DMS153 treated with DMSO at 0.1 percent for 48 hours (cell line): ENCODE results near the gene OSBPL8.

Experiments
- DNase-seq: peaks from one replicate; lab custom pipeline; 2025; ENCODE audit not compliant: unreplicated experiment; lab: John Stamatoyannopoulos, UW

The OSBPL8 gene

DNA sequence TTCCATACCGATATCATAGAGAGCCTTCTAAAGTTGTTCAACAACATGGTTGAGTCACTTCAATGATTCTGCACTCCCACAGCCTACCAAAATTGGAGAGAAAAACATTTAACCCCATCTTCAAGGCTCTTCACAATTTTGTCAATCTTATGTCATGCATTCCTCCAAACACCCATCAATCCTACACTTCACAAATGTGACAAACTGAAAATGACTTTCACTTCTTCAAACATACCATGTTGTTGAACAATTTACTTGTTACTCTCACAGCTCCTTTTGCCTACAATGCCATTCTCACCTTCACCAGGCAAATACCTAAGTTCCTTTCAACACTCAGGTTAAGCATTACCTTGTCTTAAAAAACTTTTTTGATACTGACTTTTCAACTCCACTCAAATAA is 88.0 kb downstream of the OSBPL8 start:
- DNase-seq, result no peak

DNA sequence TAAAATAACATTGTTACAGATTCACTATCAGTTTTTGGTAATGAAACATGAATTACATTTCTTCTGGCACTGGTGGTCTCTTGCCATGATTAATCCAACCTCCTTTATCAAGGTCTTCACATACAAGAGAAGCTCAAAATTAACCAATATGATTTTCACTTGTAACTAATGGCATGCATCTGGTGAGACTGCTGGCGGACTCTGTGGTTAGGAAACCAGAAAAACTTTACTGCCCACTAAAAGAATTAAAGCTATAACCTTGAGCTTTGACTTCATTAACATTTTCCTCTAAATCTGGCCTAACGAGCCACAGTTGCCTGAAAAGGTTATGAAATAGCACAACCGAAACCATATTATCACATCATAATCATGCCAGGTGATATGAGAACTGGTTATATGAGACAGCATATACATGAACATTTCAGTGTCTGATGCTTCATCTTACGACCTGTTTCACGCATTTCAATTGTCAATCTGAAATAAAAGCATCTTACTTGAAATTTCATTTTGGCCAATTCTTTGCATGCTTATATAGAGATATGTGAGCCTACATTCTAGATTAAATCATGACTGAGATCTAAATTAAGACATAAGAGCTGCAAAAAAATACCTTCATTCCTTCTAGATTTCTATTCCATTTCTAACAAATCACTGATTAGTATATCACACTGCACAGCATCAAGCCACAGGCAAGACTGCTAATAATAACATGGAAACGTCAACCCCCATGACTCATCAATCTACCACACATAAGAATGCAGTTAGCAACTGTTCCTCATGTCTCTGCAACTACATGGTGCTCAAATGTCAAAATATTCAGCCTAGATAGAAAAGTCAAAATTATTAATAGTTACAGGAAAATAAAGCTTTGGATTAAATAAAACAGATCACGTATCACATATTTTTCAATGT is 89.3 kb downstream of the OSBPL8 start:
- no peak for DNase-seq

DNA sequence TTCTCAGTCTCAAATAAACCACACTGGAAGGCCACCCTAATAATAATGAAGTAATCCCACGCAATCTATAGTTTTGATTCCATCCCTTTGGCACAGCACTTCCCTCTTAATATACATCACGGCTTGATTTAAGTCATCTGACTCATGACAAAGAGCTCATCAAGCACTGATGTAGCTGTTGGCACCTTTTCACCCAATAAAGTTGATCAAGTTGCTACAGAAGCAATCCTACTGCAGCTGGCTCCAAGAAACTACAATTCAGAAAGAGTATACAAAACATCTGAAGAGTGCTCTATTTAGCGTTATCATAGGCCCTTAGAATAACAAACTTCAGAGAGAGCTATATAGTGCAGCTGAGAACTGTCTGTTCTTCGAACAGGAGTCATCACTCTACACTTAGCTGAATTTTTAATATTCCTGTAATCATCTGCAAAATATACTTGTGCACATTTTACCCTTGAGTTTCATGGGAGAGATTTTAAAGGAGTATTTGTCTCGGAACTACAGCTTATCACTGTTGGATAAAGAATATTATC is 94.9 kb downstream of the OSBPL8 start:
- DNase-seq, result no peak

DNA sequence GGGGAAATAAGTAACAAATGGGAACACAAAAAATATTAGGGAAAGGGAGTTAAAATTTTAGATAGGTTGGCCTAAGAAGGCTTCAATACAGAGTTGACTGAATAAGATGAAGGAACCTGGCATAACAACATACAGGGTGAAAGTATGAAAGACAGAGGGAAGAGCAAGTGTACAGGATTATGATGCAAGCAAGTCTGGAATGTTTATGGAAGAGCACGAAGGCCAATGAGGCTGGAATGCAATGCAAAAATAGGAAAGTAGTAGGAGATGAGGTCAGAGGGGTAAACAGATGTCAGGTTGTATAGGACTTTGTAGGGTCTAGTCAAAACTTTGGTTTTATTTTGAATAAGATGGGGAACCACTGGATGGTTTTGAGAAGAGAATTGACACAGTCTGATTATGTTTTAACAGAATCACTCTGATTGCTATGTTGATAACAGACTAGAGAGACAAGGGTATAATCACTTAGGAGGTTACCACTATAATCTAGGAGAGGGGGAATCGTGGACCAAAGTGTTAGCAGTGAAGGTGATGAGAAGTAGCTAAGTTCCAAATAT is 96.8 kb downstream of the OSBPL8 start:
- DNase-seq, result no peak

DNA sequence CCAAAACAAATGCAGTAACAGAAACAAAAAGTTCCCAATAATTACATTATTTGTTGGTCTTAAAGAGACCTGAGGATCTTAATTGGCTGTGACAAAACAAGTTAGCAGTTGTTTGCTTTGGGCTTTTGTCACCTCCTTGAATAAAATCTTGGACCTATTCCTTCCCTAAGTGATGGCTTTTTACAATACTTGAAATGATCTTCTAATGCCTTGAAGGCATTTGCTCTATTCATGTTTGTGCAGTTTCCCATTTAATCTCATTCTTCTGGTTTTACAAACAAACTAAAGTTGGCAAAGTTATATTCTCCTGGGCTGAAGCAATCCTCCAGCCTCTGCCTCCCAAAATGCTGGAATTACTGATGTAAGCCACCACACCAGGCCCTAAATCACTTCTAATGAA is 98.8 kb downstream of the OSBPL8 start:
- DNase-seq, result no peak

DNA sequence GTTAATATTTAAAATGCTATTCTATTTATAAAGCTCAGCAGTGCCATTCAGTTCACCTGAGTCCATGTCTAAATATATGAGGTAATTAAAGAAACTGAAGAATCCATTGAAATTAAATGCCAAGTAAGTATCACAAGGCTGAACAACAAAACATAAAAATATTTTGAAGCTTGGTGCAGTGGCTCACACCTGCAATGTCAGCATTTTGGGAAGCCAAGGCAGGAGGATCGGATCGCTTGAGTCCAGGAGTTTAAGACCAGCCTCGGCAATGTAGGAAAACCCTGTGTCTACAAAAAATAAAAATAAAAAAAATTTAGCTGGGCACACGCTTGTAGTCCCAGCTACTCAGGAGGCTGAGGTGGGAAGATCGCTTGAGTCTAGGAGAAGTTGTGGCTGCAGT is 101.8 kb downstream of the OSBPL8 start:
- no peak for DNase-seq

DNA sequence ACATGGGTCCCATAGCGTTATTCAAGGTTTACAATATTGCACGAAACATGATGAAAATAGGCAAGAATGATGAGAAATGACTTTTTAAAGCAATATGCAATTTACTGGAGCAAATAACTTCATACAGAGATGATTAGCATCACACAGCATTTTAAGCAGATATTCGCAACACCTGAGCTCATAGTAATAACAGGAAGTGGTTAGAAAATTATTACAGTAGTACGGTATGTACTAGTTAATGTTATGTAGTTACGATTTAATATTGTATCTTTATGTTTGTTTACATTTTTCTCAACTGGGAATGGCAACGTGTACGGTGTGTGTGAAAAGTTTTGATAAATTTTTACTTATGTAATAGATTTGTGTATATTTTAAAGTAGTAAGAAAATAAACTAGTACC is 102.6 kb downstream of the OSBPL8 start:
- DNase-seq, result no peak

DNA sequence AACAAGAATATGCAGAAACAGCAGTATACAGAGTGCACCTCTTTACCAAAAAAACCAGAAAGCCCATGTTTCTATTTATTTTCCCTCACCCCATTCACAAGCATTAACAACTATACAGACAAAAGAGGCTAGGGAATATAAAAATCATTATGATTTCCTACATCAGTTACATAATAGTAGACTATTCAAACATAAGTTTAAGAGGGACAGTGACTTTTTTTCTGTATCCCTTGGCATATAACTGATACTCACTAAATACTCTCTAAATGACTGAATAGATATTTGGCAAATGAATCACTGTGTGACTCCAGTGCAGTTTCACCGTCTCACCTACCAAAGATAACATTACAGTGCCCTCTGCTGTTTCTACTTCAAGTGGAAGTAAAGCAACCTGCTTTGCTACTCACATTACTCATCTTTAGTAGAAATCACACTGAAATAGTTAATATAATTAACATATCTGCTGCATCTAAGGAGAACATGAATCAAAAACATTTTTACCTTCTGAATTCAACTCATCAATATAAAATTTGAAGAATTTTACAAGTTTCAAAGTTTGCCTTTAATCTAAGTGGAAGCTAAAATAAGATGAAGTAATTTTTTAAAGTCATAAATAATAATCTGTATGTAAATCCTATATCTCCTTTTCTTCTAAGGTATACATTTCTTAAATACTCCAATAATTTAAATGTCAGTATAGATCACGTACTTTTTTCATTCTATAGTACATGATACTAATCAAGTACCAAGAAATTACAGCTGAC is 103.8 kb downstream of the OSBPL8 start:
- peak; percentile 16 for DNase-seq

DNA sequence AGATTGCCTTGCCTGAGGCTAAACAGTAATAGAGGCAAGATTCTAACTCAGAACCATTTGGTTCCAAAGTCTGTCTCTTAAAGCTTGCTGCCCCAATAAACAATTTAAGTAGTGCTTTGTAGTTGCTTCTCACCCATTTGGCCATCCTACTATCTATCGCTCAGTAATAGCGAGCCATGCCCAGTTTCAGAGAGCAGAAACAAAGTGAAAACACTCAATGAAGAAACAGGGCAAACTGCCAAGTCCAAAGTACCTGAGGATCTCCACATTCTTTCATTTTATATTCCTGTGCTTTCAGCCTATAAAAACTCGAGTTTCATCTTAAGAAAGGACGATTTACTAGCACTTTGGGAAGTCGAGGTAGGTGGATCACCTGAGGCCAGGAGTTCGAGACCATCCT is 108.0 kb downstream of the OSBPL8 start:
- no peak for DNase-seq

DNA sequence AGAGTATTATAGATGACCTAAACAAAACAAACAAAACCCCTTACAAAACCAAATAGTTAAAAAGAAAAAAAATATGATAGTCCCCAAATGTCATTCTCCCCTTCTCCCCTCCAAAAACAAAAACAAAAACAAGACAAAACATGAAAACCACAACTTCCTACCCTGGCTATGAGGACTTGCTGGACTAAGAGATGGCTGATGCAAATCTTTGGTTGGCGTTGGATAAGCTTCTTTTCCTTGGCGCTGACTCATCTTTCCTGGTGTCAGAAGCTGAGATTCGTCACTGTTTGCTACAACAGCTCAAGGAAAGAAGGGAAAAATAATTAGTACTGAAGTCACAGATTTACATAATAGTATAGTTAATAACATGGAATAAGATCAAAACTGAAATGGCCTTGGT is 108.9 kb downstream of the OSBPL8 start:
- no peak for DNase-seq

DNA sequence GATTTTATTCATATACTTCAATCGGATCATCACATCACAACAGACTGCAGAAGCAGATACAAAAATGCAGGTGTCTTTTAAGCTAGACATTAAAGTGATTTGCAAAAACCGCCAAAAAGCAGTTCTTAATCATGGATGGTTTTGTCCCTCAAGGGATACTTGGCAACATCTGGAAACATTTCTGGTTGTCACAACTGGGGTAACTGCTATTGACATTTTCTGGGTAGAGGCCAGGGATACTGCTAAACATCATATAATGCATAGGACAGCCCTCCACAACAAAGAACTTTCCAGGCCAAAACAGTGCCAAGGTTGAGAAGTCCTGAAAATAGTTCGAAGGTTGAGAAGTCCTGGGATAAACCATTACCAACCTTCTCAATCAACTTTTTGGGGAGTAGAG is 109.6 kb downstream of the OSBPL8 start:
- DNase-seq, result no peak

DNA sequence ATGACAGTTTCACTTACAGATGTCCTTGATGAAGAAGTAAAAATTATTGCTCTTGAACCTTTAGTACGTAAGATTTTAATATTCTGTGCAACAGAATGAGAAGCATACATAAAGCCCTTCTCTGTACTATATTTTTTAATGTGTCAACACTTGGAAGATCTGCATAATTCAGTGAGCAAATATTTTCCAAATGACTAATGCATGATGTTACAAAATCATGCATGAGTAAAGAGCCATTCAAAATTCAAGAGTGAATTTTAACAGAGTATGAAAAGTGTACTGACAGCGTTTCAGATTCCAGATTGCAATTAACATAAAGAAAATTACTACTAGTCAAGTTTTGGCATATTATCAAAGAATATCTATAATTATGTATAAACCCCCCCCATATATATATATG is 110.0 kb downstream of the OSBPL8 start:
- DNase-seq, result no peak

DNA sequence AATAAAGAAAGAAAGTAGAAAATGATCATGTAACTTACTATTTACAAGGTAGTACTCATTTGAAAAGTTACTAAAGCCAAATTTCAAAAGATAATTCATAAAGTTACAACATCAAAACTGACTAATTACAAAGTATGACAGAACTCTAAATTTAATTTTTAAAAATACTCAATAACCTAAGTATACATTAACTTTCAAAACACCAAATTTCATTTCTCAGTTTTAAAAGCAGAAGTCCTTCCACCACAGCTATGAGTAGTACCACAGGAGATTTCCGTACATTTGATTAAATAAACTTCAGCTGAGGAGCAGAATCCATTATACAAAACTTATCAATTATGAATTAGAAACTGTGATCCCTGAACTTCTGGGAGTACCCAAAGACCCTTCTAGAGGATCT is 110.6 kb downstream of the OSBPL8 start:
- DNase-seq, result no peak

DNA sequence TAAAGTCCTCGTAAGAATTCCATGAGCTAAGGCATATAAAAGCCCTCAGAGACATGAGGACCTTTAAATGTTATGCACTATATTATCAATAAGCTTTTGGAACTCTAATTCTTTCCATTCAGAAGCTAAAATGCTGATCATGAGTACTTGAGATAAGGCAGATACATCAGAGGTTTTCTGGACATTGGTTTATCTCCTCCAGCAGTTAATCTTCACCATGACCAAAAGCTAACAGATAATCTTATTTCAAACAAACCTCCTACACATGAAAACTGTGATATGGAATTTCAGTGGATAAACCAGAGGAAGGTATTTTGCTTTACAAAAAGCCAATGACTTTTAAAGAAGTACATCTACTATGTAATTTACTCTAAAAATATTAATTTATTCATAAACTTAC is 113.5 kb downstream of the OSBPL8 start:
- no peak for DNase-seq

DNA sequence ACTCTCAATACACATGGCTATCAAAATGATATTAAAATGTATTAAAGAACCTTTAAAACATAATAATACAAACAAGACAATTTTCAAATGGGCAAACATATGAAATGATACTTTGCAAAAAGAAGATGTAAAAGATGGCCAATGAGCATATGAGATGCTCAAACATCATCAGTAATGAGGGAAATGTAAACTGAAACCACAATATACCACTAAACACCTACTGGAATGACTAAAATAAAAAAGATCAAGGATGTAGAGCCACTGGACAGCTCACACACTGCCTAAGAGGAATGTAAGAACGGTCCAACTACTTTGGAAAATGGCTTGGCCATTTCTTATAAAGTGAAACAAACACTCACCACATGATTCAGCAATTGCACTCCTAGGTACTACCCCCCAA is 114.1 kb downstream of the OSBPL8 start:
- DNase-seq, result no peak

DNA sequence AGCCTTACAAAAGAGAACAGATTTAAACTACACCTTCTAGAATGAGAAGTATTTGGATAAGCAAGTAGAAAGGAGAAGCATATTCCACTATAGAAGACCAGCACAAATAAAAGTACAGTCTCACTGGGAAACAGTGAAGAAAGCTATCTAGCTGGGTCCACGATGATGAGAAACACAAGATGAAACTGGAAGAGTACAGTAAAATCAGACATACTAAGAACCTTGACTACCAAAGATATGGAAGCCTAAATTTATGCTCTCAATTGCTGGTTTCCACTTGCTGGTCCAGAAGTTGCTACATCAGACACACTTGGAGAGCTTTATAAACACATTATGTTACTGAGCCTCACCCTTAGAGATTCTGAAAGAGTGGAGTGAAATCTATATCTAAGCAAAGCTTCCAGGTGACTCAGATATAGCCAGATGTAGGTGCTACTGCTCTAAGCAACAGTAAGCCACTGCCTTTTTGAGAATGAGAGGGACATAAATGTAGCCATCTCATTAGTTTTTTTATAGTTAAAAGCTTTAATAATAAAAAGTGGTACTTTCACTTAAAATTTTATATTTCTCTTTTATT is 115.1 kb downstream of the OSBPL8 start:
- DNase-seq, result no peak

DNA sequence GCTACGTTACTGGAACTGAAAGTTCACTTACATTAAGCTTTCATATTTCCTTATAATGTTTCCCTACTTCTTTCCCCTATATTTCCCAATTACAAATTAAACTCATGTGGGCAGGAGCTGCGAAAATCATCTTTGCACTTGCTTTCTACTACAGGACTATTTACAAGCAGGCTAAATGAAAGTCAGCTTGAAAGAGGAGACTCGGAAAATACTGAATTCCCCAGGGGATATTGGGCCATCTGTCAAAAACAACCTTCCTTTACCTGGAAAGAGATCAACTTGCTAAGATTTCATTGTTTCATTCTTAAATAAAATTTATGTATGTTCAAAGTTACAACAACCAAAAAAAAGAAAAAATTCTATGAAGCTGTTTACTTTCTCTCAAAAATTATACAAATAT is 118.6 kb downstream of the OSBPL8 start:
- no peak for DNase-seq

DNA sequence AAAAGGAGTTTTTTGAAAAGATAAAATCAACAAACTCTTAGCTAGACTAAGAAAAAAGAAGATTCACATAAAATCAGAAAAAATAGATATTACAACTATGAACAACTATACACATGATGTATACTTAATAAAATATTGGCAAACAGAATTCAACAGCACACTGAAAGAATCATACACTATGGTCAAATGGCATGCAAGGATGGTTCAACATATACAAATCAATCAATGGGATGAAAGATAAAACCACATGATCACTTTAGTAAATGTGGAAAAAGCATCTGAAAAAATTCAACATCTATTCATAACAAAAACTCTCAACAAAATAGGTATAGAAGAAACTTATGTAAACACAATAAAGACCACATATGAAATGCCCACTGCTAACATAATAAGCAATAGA is 126.8 kb downstream of the OSBPL8 start:
- DNase-seq, result no peak

DNA sequence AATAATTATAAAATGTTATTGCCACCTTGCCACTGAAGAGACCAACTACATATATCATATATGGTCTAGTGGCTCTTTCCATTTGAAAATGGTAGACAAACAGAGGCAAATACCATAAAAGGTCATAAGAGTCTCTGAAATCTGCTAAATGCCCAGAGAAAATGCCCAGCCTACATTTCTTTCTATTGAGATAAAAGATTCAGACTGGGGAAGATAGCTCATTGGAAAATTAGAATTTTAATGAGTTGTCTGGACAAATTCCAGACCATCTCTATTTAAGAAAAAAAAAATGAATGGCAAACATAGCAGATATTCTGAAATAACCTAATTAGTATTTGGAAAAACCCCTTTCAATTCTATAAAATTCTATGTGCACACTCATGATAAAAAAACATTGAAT is 131.5 kb downstream of the OSBPL8 start:
- no peak for DNase-seq

DNA sequence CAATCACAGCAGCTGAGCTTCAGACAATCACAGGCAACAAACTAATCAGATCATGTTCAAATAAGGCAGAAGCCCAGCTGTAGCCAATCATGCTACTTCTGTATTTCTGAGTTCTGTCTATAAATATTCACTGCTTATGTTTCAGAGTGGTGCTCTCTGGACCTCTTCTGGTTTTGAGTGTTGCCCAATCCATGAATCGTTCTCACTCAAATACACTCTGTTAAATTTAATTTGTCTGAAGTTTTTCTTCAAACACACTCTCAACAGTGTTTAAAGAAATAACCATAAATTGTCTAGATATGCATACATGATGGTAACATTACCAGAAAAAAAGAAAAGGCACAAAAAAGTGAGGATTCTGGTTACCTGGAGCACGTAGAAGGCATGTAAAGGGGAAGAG is 133.4 kb downstream of the OSBPL8 start:
- DNase-seq, result no peak

DNA sequence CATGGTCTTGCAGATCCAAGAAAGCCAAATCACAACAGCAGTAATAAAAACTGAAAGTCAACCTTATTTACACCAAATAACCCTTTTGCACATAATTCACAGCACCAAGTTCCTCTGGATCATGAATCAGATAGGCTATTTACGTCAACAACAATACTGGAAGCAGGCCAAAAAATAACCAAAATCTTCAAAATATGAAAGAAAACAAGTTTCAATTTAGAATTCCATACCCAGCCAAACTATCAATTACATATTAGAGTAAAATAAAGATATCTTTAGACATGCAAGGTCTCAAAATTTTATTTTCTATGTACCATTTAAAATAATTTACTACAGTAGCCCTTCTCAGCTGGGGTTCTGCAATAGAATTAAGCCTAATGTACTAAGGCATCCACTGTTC is 134.6 kb downstream of the OSBPL8 start:
- DNase-seq, result no peak
